SK-N-SH (cell line): ENCODE data around the gene CRELD2. TPM values are rescaled to one million over a fixed set of nuclear protein-coding genes. Genes with fewer than 3 reads are reported as not detected.

ENCODE experiments used
- CTCF ChIA-PET: fragments of 300-600, 350-600 bp; formaldehyde crosslinking; extraction: SDS; loops from one replicate; lab custom pipeline; 2021; lab: Yijun Ruan, JAX
- POLR2A ChIA-PET: fragments of 350-600 bp; sonication (Branson Sonifier 250); formaldehyde crosslinking; extraction: SDS; loops from one replicate; lab custom pipeline; 2020; ENCODE audit warnings: antibody characterized with exemption, inconsistent platforms; lab: Yijun Ruan, JAX
- DNase-seq: peaks from one replicate; pipeline ENCODE4 v3.0.0; 2012
- H2AFZ ChIP-seq: fragments of 200-600 bp; sonication (generic); 2 replicates; pipeline ENCODE4 v1.8.1; 2016; ENCODE audit warnings: antibody characterized with exemption, mild to moderate bottlenecking, low read depth
- H3F3A ChIP-seq: fragments of 200-600 bp; sonication (generic); replicated peaks from 2 replicates; pipeline ENCODE3; 2016; ENCODE audit warnings: antibody characterized with exemption, mild to moderate bottlenecking; ENCODE audit not compliant: insufficient read depth
- H3K27ac ChIP-seq, 2 experiments: fragments of 200-500 bp in 1 of 2; fragments of 200-600 bp in 1 of 2; sonication (Bioruptor generic) in 1 of 2; sonication (generic), shearing (Covaris generic) in 1 of 2; 2 replicates each; pipeline versions ENCODE4 v1.5.1 to v1.6.1; 2014 to 2016; ENCODE audit warnings: low read depth in 2 of 2, inconsistent platforms in 1 of 2, low read length in 1 of 2, mild to moderate bottlenecking in 1 of 2, mixed read lengths in 1 of 2
- H3K27me3 ChIP-seq: fragments of 200-600 bp; sonication (generic), shearing (Covaris generic); 2 replicates; pipeline ENCODE4 v1.6.1; 2016; ENCODE audit warnings: mixed run types; ENCODE audit not compliant: insufficient read depth
- H3K36me3 ChIP-seq, 2 experiments: fragments of 200-500 bp in 1 of 2; fragments of 200-600 bp in 1 of 2; sonication (Bioruptor generic) in 1 of 2; sonication (generic) in 1 of 2; replicated peaks in 1 of 2; 2 replicates each; pipeline versions ENCODE3 to v1.5.1; 2014 to 2016; ENCODE audit warnings: low read length in 1 of 2, mild to moderate bottlenecking in 1 of 2; ENCODE audit not compliant: insufficient read depth in 2 of 2, control insufficient read depth in 1 of 2
- H3K4me1 ChIP-seq, 2 experiments: fragments of 200-500 bp in 1 of 2; fragments of 200-600 bp in 1 of 2; sonication (Bioruptor generic) in 1 of 2; sonication (generic), shearing (Covaris generic) in 1 of 2; 2 replicates each; pipeline versions ENCODE4 v1.5.1 to v1.6.1; 2014 to 2016; ENCODE audit warnings: low read depth in 1 of 2, low read length in 1 of 2, mixed run types in 1 of 2; ENCODE audit not compliant: insufficient read depth in 2 of 2, control insufficient read depth in 1 of 2
- H3K4me2 ChIP-seq: fragments of 200-600 bp; sonication (generic), shearing (Covaris generic); 2 replicates; pipeline ENCODE4 v1.6.1; 2017; ENCODE audit warnings: mixed run types
- H3K4me3 ChIP-seq, 2 experiments: fragments of 200-500 bp in 1 of 2; fragments of 200-600 bp in 1 of 2; sonication (Bioruptor generic) in 1 of 2; sonication (generic), shearing (Covaris generic) in 1 of 2; 2 replicates each; pipeline versions ENCODE4 v1.5.1 to v1.8.1; 2014 to 2016; ENCODE audit warnings: low read depth in 2 of 2, inconsistent platforms in 1 of 2, low read length in 1 of 2, mild to moderate bottlenecking in 1 of 2, mixed read lengths in 1 of 2, moderate library complexity in 1 of 2
- H3K79me2 ChIP-seq: fragments of 200-600 bp; sonication (generic); 2 replicates; pipeline ENCODE4 v1.8.1; 2017; ENCODE audit warnings: mild to moderate bottlenecking; ENCODE audit not compliant: insufficient read depth
- H3K9ac ChIP-seq: fragments of 200-600 bp; sonication (generic); 2 replicates; pipeline ENCODE4 v1.6.1; 2017; ENCODE audit warnings: mixed run types
- H3K9me2 ChIP-seq: fragments of 200-600 bp; sonication (generic); 2 replicates; pipeline ENCODE4 v1.6.1; 2017; ENCODE audit warnings: mixed run types
- H3K9me3 ChIP-seq: fragments of 200-600 bp; sonication (generic); 2 replicates; pipeline ENCODE4 v1.6.1; 2017; ENCODE audit warnings: mixed run types, mild to moderate bottlenecking, moderate library complexity
- H4K20me1 ChIP-seq: fragments of 200-600 bp; sonication (generic); 2 replicates; pipeline ENCODE4 v1.6.1; 2017; ENCODE audit warnings: mild to moderate bottlenecking, mixed run types; ENCODE audit not compliant: insufficient read depth
- ELF1 ChIP-seq: IDR thresholded peaks from 2 replicates; pipeline ENCODE4 v1.4.0; 2012
- EP300 ChIP-seq, 2 experiments: IDR thresholded peaks; 2 replicates each; pipeline versions ENCODE4 v1.4.0 to v1.6.1; 2012; ENCODE audit warnings: borderline replicate concordance in 1 of 2, low read depth in 1 of 2, low read length in 1 of 2
- FOXM1 ChIP-seq: IDR thresholded peaks from 2 replicates; pipeline ENCODE4 v1.4.0; 2012; ENCODE audit warnings: low read depth, mild to moderate bottlenecking
- JUND ChIP-seq: IDR thresholded peaks from 2 replicates; pipeline ENCODE4 v1.4.0; 2012
- MEF2A ChIP-seq: IDR thresholded peaks from 2 replicates; pipeline ENCODE4 v1.4.0; 2012; ENCODE audit warnings: low read depth, borderline replicate concordance
- MXI1 ChIP-seq: IDR thresholded peaks from 2 replicates; pipeline ENCODE4 v1.6.1; 2012; ENCODE audit warnings: mild to moderate bottlenecking, low read depth, low read length, improper control_type of control experiment
- NFIC ChIP-seq: IDR thresholded peaks from 2 replicates; pipeline ENCODE4 v1.4.0; 2012; ENCODE audit warnings: borderline replicate concordance
- NRF1 ChIP-seq: IDR thresholded peaks from 2 replicates; pipeline ENCODE4 v1.6.1; 2012; ENCODE audit warnings: low read depth, mild to moderate bottlenecking, low read length
- RAD21 ChIP-seq: IDR thresholded peaks from 2 replicates; pipeline ENCODE4 v1.6.1; 2012; ENCODE audit warnings: mild to moderate bottlenecking, low read length
- RCOR1 ChIP-seq: fragments of 150-350 bp; IDR thresholded peaks from 2 replicates; pipeline ENCODE4 v1.6.1; 2017; ENCODE audit warnings: antibody characterized with exemption, low read length
- RFX5 ChIP-seq: IDR thresholded peaks from 2 replicates; pipeline ENCODE4 v1.6.1; 2012; ENCODE audit warnings: mild to moderate bottlenecking, improper control_type of control experiment, low read length
- SMC3 ChIP-seq: IDR thresholded peaks from 2 replicates; pipeline ENCODE4 v1.6.1; 2012; ENCODE audit warnings: low read depth, low read length, improper control_type of control experiment
- TEAD4 ChIP-seq: IDR thresholded peaks from 2 replicates; pipeline ENCODE4 v1.4.0; 2012; ENCODE audit warnings: mild to moderate bottlenecking, borderline replicate concordance; ENCODE audit not compliant: insufficient read depth
- WGBS: methylation state at CpG from one replicate; pipeline ENCODE4 v1.1.6; 2017; ENCODE audit warnings: low lambda C conversion rate; 5-methylcytosine and 5-hydroxymethylcytosine counted together
- polyA plus RNA-seq, 3 experiments: library from polyadenylated mRNA; depleted of rRNA; stranded (reverse); fragments of >200 nt; gene quantifications; 2 replicates each; pipeline ENCODE4 v1.2.3, GENCODE V29; 2012
- TF ChIP-seq, protein P1 (sequence below): IDR thresholded peaks from 2 replicates; pipeline ENCODE4 v1.6.1; 2012; ENCODE audit warnings: mild to moderate bottlenecking, low read depth, low read length, moderate library complexity
- TF ChIP-seq, protein P2 (sequence below): IDR thresholded peaks from 2 replicates; pipeline ENCODE4; 2012
- TF ChIP-seq, protein P3 (sequence below): IDR thresholded peaks from 2 replicates; pipeline ENCODE4 v1.4.0; 2012; ENCODE audit warnings: low read depth
- TF ChIP-seq, protein P4 (sequence below): fragments of 200-600 bp; sonication (generic); IDR thresholded peaks from 2 replicates; pipeline ENCODE4 v1.6.1; 2017; ENCODE audit warnings: antibody characterized with exemption, mild to moderate bottlenecking, moderate library complexity

The CRELD2 gene
- polyA plus RNA-seq, 1 of the 3 experiments (the other 2 are of a cell fraction), result 113 TPM

DNA sequence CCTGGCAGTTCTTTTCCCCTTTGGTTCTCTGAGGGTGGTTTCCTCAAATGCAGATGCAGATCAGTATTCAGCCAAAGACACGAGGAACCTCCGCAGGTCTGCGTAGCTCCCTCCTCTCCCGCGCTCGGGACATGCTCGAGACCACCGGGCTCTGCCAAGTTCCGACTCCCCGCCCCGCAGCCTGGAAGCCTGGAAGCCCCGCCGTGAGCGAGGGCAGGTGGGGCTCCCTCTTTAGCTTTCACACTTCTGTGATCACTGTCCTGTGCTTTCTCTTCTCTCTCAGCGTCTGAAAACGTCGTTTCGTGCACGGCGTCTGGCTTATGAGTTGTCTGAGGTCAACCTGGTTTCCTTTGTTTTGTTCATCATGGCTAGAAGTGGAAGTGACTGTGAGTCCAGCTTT lies 38.2 kb upstream of the CRELD2 start:
- no peak overlapping the region for H2AFZ ChIP-seq
- TF ChIP-seq, protein P1, sequence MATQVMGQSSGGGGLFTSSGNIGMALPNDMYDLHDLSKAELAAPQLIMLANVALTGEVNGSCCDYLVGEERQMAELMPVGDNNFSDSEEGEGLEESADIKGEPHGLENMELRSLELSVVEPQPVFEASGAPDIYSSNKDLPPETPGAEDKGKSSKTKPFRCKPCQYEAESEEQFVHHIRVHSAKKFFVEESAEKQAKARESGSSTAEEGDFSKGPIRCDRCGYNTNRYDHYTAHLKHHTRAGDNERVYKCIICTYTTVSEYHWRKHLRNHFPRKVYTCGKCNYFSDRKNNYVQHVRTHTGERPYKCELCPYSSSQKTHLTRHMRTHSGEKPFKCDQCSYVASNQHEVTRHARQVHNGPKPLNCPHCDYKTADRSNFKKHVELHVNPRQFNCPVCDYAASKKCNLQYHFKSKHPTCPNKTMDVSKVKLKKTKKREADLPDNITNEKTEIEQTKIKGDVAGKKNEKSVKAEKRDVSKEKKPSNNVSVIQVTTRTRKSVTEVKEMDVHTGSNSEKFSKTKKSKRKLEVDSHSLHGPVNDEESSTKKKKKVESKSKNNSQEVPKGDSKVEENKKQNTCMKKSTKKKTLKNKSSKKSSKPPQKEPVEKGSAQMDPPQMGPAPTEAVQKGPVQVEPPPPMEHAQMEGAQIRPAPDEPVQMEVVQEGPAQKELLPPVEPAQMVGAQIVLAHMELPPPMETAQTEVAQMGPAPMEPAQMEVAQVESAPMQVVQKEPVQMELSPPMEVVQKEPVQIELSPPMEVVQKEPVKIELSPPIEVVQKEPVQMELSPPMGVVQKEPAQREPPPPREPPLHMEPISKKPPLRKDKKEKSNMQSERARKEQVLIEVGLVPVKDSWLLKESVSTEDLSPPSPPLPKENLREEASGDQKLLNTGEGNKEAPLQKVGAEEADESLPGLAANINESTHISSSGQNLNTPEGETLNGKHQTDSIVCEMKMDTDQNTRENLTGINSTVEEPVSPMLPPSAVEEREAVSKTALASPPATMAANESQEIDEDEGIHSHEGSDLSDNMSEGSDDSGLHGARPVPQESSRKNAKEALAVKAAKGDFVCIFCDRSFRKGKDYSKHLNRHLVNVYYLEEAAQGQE, result no peak
- TF ChIP-seq MEF2A, result no peak
- TF ChIP-seq MXI1, result no peak
- TF ChIP-seq RAD21, result no peak
- TF ChIP-seq NRF1, result no peak
- TF ChIP-seq, protein P2, sequence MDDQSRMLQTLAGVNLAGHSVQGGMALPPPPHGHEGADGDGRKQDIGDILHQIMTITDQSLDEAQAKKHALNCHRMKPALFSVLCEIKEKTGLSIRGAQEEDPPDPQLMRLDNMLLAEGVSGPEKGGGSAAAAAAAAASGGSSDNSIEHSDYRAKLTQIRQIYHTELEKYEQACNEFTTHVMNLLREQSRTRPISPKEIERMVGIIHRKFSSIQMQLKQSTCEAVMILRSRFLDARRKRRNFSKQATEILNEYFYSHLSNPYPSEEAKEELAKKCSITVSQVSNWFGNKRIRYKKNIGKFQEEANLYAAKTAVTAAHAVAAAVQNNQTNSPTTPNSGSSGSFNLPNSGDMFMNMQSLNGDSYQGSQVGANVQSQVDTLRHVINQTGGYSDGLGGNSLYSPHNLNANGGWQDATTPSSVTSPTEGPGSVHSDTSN, result no peak
- no peak for TF ChIP-seq EP300 (IDR thresholded peaks at IDR 0.05; ENCODE audit: borderline replicate concordance in 1 of 2, low read depth in 1 of 2, low read length in 1 of 2)
- no peak for DNase-seq
- H3K4me2 ChIP-seq, result no peak overlapping the region
- no peaks in the 10 kb centered on the region for H3F3A ChIP-seq
- H3K9me2 ChIP-seq, result no peaks in the 10 kb centered on the region
- H3K9me3 ChIP-seq, result no peaks in the 10 kb centered on the region
- no peak overlapping the region for H3K9ac ChIP-seq
- POLR2A ChIA-PET, result no interaction called here
- peaks cover 20 to 25% of the 10 kb centered on the region in 2 experiments for H3K36me3 ChIP-seq
- H3K4me3 ChIP-seq, result no peak overlapping the region
- no peaks in the 10 kb centered on the region; a peak in 1 of 4 replicates for H3K4me1 ChIP-seq
- no peak overlapping the region for H3K27ac ChIP-seq
- WGBS, result 88% methylated on average over 20 of the region's 20 CpGs
- H3K79me2 ChIP-seq, result peaks cover 95% of the 10 kb centered on the region
- H3K27me3 ChIP-seq, result no peaks in the 10 kb centered on the region
- peaks cover 43% of the 10 kb centered on the region for H4K20me1 ChIP-seq
- CTCF ChIA-PET, result interaction anchor here (1.3 kb wide), 1 partner anchor 9 kb away, joined by 4 read pairs; no protein-coding TSS in a partner anchor

DNA sequence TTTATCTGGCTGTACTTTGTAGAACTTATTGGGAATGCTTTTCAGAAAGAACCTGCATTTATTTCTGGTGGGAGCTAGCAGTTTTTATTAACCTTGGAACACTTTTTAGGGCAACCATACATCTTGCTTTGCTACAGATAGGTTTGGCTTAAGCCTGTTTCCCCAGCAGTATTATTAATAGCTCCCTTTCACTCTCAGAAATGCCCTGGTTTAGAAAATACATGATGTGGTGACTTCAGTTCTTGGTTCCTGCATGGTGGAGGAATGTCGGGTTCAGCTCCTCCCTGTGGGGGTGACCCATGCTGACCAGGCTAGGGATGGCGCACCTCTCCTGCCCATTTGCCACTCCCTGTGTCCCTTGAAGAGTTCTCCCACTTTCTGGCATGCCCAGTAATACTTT lies 36.6 kb upstream of the CRELD2 start:
- Histone ChIP-seq H3F3A (no peaks in the 10 kb centered on the region), H3K9me2 (no peaks in the 10 kb centered on the region), H3K4me3 (no peak overlapping the region), H3K4me2 (no peak overlapping the region), H3K9me3 (no peaks in the 10 kb centered on the region), H3K27ac (no peak overlapping the region), H2AFZ (no peak overlapping the region), H4K20me1 (peaks cover 30% of the 10 kb centered on the region), H3K4me1 (no peaks in the 10 kb centered on the region; a peak in 1 of 4 replicates), H3K36me3 (peaks cover 25 to 36% of the 10 kb centered on the region in 2 experiments), H3K9ac (no peak overlapping the region), H3K79me2 (peaks cover 86% of the 10 kb centered on the region), H3K27me3 (no peaks in the 10 kb centered on the region)
- ChIA-PET POLR2A (no interaction called here), CTCF (interaction anchor here (0.9 kb wide), 1 partner anchor 12 kb away, joined by 3 read pairs; no protein-coding TSS in a partner anchor)
- WGBS, result 88% methylated on average over 2 of the region's 2 CpGs
- DNase-seq, result no peak
- no peak for TF ChIP-seq RCOR1
- TF ChIP-seq, protein P3, sequence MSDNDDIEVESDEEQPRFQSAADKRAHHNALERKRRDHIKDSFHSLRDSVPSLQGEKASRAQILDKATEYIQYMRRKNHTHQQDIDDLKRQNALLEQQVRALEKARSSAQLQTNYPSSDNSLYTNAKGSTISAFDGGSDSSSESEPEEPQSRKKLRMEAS, result no peak
- no peak for TF ChIP-seq RFX5
- no peak for TF ChIP-seq FOXM1
- TF ChIP-seq TEAD4, result no peak
- no peak for TF ChIP-seq SMC3
- TF ChIP-seq MXI1, result no peak
- TF ChIP-seq, protein P4, sequence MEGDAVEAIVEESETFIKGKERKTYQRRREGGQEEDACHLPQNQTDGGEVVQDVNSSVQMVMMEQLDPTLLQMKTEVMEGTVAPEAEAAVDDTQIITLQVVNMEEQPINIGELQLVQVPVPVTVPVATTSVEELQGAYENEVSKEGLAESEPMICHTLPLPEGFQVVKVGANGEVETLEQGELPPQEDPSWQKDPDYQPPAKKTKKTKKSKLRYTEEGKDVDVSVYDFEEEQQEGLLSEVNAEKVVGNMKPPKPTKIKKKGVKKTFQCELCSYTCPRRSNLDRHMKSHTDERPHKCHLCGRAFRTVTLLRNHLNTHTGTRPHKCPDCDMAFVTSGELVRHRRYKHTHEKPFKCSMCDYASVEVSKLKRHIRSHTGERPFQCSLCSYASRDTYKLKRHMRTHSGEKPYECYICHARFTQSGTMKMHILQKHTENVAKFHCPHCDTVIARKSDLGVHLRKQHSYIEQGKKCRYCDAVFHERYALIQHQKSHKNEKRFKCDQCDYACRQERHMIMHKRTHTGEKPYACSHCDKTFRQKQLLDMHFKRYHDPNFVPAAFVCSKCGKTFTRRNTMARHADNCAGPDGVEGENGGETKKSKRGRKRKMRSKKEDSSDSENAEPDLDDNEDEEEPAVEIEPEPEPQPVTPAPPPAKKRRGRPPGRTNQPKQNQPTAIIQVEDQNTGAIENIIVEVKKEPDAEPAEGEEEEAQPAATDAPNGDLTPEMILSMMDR, result no peak
- TF ChIP-seq NRF1, result no peak
- TF ChIP-seq, protein P1, result no peak
- TF ChIP-seq ELF1, result no peak
- TF ChIP-seq NFIC, result no peak
- no peak for TF ChIP-seq JUND
